ENCODE measurements around the gene MED25. TPM values are rescaled to one million over a fixed set of nuclear protein-coding genes. Genes with fewer than 3 reads are reported as not detected.

Gene MED25
- total and polyA plus RNA-seq, 2 donors (not counting 1 experiment from before 2014, with no cell fraction given), result 11.2 to 20.2 TPM

DNA sequence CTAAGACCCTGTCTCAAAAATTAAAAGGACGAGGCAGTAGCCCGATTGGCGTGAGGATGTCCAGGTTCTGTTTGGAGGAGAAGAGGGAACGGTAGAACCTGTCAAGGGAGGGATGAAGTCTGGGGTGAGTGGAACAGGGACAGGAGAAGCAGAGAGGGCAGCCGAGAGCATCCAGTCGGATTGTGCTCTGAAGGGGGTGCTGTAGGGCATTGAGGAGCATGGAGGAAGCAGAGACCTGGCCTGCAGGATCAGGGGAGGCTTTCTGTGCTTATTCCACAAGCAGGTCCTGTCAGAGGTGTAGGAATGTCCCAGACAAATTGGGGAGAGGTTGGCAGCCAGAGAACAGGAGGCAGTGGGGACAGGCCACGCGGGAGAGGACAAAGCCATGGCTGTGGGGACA is 37.2 kb upstream of the MED25 start:
- H3K79me2 ChIP-seq (ENCODE audit: control insufficient read depth, insufficient read depth, low read length), result peaks cover 22% of the 10 kb centered on the region

DNA sequence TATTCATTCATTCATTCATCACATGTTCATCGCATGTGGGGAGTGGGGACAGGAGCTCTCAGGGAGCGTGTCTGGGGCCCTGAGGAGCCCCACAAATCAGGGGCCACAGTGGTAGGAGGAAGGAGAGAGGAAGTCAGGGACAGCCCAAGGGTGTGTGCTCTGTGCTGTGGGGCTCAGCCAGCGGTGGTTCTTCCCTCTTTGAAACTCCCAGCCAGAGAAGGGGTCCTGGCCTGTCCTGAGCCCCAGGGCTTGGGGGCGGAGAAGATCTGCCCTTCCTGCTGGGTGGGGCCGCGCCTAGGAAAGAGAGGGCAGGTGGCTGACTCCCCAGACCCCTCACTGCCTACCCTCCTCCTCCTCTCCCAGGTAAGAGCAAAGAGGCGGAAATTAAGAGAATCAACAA is 36.7 kb upstream of the MED25 start:
- H3K9me3 ChIP-seq (ENCODE audit: control insufficient read depth, insufficient read depth, low read depth, low read length), result no peaks in the 10 kb centered on the region
- no peak overlapping the region for H3K27ac ChIP-seq (ENCODE audit: insufficient read depth, low read length)
- no peaks in the 10 kb centered on the region for H3K27me3 ChIP-seq (ENCODE audit: control insufficient read depth, insufficient read depth, low read length)
- no peak for DNase-seq (ENCODE audit: low read depth in 2 of 2)
- H4K20me1 ChIP-seq (ENCODE audit: control insufficient read depth, extremely low read depth, insufficient read depth, low read length), result no peaks in the 10 kb centered on the region
- no peak overlapping the region for H2AFZ ChIP-seq (ENCODE audit: low read length)
- H3K79me2 ChIP-seq (ENCODE audit: control insufficient read depth, insufficient read depth, low read length), result peaks cover 18% of the 10 kb centered on the region
- TF ChIP-seq, protein P1, sequence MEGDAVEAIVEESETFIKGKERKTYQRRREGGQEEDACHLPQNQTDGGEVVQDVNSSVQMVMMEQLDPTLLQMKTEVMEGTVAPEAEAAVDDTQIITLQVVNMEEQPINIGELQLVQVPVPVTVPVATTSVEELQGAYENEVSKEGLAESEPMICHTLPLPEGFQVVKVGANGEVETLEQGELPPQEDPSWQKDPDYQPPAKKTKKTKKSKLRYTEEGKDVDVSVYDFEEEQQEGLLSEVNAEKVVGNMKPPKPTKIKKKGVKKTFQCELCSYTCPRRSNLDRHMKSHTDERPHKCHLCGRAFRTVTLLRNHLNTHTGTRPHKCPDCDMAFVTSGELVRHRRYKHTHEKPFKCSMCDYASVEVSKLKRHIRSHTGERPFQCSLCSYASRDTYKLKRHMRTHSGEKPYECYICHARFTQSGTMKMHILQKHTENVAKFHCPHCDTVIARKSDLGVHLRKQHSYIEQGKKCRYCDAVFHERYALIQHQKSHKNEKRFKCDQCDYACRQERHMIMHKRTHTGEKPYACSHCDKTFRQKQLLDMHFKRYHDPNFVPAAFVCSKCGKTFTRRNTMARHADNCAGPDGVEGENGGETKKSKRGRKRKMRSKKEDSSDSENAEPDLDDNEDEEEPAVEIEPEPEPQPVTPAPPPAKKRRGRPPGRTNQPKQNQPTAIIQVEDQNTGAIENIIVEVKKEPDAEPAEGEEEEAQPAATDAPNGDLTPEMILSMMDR (conservative IDR thresholded peaks at IDR 0.05 in 1 of 2, IDR thresholded peaks at IDR 0.05 in 1 of 2; ENCODE audit: low read depth in 1 of 2, low read length in 2 of 2), result no peak
- no peak for TF ChIP-seq EZH2 (IDR thresholded peaks at IDR 0.05; ENCODE audit: low read length, missing control alignments)
- no peak overlapping the region for H3K4me2 ChIP-seq (ENCODE audit: extremely low read depth, insufficient read depth, low read length)
- H3K4me3 ChIP-seq (replicated peaks in 1 of 4; ENCODE audit: control extremely low read depth in 1 of 4, insufficient read depth in 1 of 4, low read depth in 3 of 4, low read length in 4 of 4), result no peak overlapping the region
- H3K36me3 ChIP-seq (ENCODE audit: control insufficient read depth, insufficient read depth, low read length), result peaks cover 23% of the 10 kb centered on the region
- peaks cover 2% of the 10 kb centered on the region for H3K4me1 ChIP-seq (ENCODE audit: control insufficient read depth, extremely low read depth, insufficient read depth, low read length)
- no peak overlapping the region for H3K9ac ChIP-seq (ENCODE audit: insufficient read depth, low read length)

More for the DNA sequence above, 37.2 kb upstream of the MED25 start:
- H3K4me3 ChIP-seq (replicated peaks in 1 of 4; ENCODE audit: control extremely low read depth in 1 of 4, insufficient read depth in 1 of 4, low read depth in 3 of 4, low read length in 4 of 4), result no peak overlapping the region
- no peak for DNase-seq (ENCODE audit: low read depth in 2 of 2)
- H3K9me3 ChIP-seq (ENCODE audit: control insufficient read depth, insufficient read depth, low read depth, low read length), result no peaks in the 10 kb centered on the region
- H3K27ac ChIP-seq (ENCODE audit: insufficient read depth, low read length), result no peak overlapping the region
- no peak overlapping the region for H2AFZ ChIP-seq (ENCODE audit: low read length)
- no peaks in the 10 kb centered on the region for H4K20me1 ChIP-seq (ENCODE audit: control insufficient read depth, extremely low read depth, insufficient read depth, low read length)
- H3K4me1 ChIP-seq (ENCODE audit: control insufficient read depth, extremely low read depth, insufficient read depth, low read length), result peaks cover under 1% of the 10 kb centered on the region
- H3K27me3 ChIP-seq (ENCODE audit: control insufficient read depth, insufficient read depth, low read length), result no peaks in the 10 kb centered on the region
- TF ChIP-seq, protein P1 (conservative IDR thresholded peaks at IDR 0.05 in 1 of 2, IDR thresholded peaks at IDR 0.05 in 1 of 2; ENCODE audit: low read depth in 1 of 2, low read length in 2 of 2), result no peak
- no peak for TF ChIP-seq EZH2 (IDR thresholded peaks at IDR 0.05; ENCODE audit: low read length, missing control alignments)
- H3K9ac ChIP-seq (ENCODE audit: insufficient read depth, low read length), result no peak overlapping the region
- H3K36me3 ChIP-seq (ENCODE audit: control insufficient read depth, insufficient read depth, low read length), result peaks cover 23% of the 10 kb centered on the region
- no peak overlapping the region for H3K4me2 ChIP-seq (ENCODE audit: extremely low read depth, insufficient read depth, low read length)

DNA sequence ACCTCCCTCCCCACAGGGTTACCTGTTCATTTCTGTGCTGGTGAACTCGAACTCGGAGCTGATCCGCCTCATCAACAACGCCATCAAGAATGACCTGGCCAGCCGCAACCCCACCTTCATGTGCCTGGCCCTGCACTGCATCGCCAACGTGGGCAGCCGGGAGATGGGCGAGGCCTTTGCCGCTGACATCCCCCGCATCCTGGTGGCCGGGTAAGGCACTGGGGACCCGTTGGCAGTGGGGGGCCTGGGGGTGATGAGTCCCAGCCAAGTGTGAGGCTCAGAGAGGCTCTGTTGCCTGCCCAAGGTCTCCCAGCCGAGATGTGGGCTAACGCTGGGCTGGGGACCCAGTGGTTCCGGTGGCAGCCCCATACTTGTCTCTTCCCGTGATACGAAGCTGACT is 35.6 kb upstream of the MED25 start:
- no peak for TF ChIP-seq EZH2 (IDR thresholded peaks at IDR 0.05; ENCODE audit: low read length, missing control alignments)
- TF ChIP-seq, protein P1 (conservative IDR thresholded peaks at IDR 0.05 in 1 of 2, IDR thresholded peaks at IDR 0.05 in 1 of 2; ENCODE audit: low read depth in 1 of 2, low read length in 2 of 2), result no peak
- no peak overlapping the region for H3K4me3 ChIP-seq (replicated peaks in 1 of 4; ENCODE audit: control extremely low read depth in 1 of 4, insufficient read depth in 1 of 4, low read depth in 3 of 4, low read length in 4 of 4)

More for the DNA sequence above, 35.6 kb upstream of the MED25 start:
- Histone ChIP-seq H3K79me2 (ENCODE audit: control insufficient read depth, insufficient read depth, low read length) (peaks cover 16% of the 10 kb centered on the region), H3K9me3 (ENCODE audit: control insufficient read depth, insufficient read depth, low read depth, low read length) (no peaks in the 10 kb centered on the region), H3K4me1 (ENCODE audit: control insufficient read depth, extremely low read depth, insufficient read depth, low read length) (peaks cover 8% of the 10 kb centered on the region), H3K4me2 (ENCODE audit: extremely low read depth, insufficient read depth, low read length) (no peak overlapping the region), H3K36me3 (ENCODE audit: control insufficient read depth, insufficient read depth, low read length) (peaks cover 23% of the 10 kb centered on the region), H3K27ac (ENCODE audit: insufficient read depth, low read length) (no peak overlapping the region), H3K27me3 (ENCODE audit: control insufficient read depth, insufficient read depth, low read length) (no peaks in the 10 kb centered on the region), H2AFZ (ENCODE audit: low read length) (no peak overlapping the region), H4K20me1 (ENCODE audit: control insufficient read depth, extremely low read depth, insufficient read depth, low read length) (no peaks in the 10 kb centered on the region), H3K9ac (ENCODE audit: insufficient read depth, low read length) (no peak overlapping the region)
- DNase-seq (ENCODE audit: low read depth in 2 of 2), result no peak

Measured in fibroblast of lung (primary cell).